ENCODE measurements around the gene GULP1.
A peak's percentile ranks its signal among the peaks of the same experiment; 100 is the strongest.

GULP1 gene

GRCh38 chr2:188477564-188478103, 186.0 kb downstream of the GULP1 start:
- no peak for DNase-seq (ENCODE audit: low spot score)

- no peak for DNase-seq (ENCODE audit: low spot score)
Observed at GRCh38 chr2:188478724-188479123, 187.1 kb downstream of the GULP1 start.

DNA sequence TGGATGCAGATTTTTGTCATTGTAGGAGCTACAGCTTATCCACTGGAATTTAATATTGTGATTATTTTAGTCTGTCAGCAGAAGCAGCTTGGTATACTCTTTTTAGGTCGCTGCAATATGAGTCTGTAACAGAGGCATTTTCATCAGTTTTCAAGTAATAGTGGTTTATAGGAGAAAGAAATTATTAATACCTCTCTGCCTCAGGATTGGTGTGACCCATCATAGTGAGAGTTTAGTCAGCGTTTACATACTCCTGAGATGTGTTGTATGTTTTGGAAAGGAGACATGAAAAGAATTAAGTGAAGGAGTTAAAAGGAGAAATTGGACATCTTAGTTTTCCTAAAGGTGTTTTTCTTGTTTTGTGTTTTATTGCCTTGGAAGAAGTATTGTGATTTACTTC, 189.8 kb downstream of the GULP1 start:
- DNase-seq (ENCODE audit: low spot score), result no peak

- DNase-seq (ENCODE audit: low spot score), result no peak
Observed at GRCh38 chr2:188485496-188485895, 193.8 kb downstream of the GULP1 start.

DNA sequence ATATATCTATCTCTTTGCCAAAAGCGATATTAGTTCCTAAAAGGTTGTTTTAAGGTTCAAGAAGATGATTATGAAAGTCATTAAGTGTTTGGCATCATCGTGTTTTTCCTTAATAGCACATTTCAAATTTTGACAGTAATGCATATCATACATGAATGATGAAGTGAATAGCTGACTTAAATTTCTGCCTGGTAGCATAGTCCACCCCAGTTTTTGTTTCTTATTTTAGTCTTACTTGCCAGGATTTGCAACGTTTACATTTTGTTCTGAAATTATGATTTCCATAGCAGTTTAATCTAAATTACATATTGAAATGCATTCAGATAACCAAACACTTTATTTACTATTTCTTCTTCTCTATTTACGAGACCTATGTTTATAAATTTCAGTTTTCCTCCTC, 201.1 kb downstream of the GULP1 start:
- no peak for DNase-seq (ENCODE audit: low spot score)

DNA sequence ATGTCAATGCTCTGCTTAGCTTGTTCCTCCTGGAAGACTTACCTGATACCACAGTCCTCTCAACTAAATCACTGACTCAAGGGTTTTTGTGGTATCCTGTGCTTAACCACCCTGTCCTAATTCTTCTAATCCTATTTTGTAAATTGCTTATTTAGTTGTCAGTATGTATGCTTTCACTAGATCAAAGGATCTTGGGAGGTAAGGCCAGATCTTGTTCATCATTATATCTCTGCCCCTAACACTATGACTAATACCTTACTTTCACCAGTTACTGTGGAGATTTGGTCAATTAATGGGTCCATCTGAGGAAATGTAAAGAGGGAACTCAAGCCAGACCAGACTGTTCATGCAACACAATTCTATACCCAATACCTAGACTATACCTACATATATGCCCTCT, 203.2 kb downstream of the GULP1 start:
- no peak for DNase-seq (ENCODE audit: low spot score)

GRCh38 chr2:188495969-188496431, 204.3 kb downstream of the GULP1 start:
- DNase-seq (ENCODE audit: low spot score), result peak; percentile 13

DNA sequence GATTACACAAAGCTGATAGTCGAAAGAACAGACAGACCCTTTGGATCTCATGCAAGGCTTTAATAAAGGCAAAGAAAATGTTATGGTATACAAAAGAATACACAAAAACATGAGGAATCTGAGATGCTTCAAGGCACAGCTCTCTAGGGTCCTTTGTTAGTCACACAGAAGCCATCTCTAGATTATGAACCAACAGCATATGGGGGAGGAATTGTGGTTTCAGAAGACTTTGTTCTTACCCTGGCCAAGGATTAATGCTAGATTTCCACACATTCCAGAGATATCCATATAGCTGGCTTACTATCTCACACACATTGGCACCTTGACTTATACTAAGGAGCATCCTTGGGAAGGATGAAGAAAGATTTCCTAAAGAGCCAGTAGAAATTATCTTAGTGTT, 206.1 kb downstream of the GULP1 start:
- no peak for DNase-seq (ENCODE audit: low spot score)

- no peak for DNase-seq (ENCODE audit: low spot score)
Observed at GRCh38 chr2:188503975-188504374, 212.3 kb downstream of the GULP1 start.

GRCh38 chr2:188506843-188507242, 215.2 kb downstream of the GULP1 start:
- no peak for DNase-seq (ENCODE audit: low spot score)

DNA sequence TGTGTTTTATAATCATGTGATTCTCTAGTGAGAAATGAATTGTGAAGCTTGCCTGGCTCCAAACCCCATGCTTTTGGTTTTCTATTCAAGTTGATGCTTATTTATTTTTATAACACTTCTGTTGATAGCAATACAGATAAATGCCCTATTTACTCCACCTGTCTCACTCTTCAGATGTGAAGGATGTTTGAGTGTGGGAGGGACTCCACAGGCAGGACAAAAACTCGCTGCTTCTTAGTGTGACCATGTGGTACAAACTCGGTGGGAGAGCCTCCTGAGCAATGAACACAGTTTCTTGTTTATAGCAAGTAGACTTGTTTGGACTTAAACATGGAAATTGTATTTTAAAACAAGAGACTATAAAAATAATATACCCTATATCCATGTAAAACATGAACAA, 219.7 kb downstream of the GULP1 start:
- no peak for DNase-seq (ENCODE audit: low spot score)

- peak; percentile 43 for DNase-seq (ENCODE audit: low spot score)
Observed at GRCh38 chr2:188512456-188512855, 220.8 kb downstream of the GULP1 start.

- DNase-seq (ENCODE audit: low spot score), result no peak
Observed at GRCh38 chr2:188515918-188516317, 224.2 kb downstream of the GULP1 start.

- DNase-seq (ENCODE audit: low spot score), result no peak
Observed at GRCh38 chr2:188517549-188518215, 226.0 kb downstream of the GULP1 start.

GRCh38 chr2:188518381-188518780, 226.7 kb downstream of the GULP1 start:
- DNase-seq (ENCODE audit: low spot score), result peak; percentile 33

DNA sequence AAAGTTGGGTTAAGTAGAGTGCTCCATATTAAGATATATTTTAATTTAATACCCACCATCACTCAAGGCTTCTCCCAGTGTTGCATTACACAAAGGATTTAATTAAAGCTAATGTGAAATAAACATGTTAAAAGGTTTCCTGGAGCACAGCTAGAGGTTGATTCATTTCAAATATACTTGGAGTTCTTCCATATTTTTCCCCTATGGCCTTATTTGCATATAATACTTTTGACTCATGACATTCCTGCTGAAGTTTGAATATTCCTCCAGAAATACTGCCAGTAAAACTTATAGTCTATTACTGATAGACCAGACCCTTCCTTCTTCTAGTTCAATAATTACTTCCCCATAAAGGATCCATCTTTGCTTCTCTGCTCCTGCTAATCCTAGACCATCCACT, 227.5 kb downstream of the GULP1 start:
- DNase-seq (ENCODE audit: low spot score), result peak; percentile 7

GRCh38 chr2:188522517-188522916, 230.8 kb downstream of the GULP1 start:
- no peak for DNase-seq (ENCODE audit: low spot score)

DNA sequence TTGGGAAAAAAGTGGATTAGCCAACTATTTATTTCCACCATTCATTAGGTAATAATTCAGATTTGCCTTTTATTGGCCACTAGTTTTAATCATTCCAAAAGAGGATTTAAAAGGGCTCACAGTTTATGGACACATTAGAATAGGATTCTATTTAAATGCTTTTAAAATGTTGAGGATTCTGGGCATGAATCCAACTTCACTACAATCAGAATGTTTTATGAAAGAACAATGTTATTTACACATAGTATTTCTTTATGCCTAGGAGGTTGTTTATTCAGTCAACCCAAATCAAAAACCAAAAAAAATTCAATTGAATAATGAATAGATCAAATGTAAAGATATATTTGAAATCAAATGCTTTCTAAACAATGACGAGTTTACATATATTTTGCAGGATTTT, 232.2 kb downstream of the GULP1 start:
- no peak for DNase-seq (ENCODE audit: low spot score)

DNA sequence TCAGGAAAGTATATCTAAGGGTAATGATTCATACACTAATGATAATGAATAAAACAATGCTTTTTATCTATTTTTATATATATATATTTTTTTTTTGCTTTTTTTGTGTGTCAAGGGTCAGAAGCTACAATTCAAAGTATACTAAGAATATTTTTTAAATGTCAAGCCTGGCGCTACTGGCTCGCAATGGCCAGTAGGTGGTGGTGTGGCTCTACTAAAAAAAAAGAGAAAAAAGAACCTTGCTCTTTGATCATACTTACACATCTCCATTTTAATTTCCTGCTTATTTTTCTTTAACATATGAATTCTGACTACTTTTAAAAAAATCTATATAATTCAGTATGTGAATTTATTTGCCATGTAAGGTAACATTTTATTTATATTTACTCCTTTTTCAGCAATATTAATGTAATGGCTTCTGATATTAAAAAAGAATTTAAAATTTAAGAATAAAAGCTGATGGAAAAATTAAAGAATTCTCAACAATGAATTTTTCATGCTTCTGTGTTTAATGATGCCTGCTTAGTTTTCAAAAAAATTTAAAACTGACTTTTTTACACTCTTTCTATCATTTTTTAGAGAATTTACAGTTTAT, 232.9 kb downstream of the GULP1 start:
- DNase-seq (ENCODE audit: low spot score), result peak; percentile 58

GRCh38 chr2:188526701-188527100, 235.0 kb downstream of the GULP1 start:
- DNase-seq (ENCODE audit: low spot score), result no peak

DNA sequence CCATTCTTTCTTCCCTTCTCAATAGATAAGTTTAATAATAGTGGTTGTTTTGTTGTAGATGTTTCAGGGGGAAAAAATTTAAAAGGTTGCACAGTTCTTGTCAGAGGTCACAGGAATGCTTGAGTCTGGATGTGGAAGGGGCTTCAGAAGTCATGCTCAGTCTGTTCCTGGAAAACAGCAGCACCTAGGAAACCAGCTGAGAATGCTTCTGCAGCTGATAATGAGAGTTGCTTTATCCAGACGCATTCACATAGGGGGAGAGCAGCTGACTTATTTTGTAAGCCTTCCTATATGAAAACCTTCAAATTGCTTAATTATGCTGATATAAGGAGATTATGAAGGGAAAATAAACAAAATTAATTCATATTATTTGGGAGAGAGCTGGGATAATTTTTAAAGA, 235.5 kb downstream of the GULP1 start:
- DNase-seq (ENCODE audit: low spot score), result peak; percentile 6

DNA sequence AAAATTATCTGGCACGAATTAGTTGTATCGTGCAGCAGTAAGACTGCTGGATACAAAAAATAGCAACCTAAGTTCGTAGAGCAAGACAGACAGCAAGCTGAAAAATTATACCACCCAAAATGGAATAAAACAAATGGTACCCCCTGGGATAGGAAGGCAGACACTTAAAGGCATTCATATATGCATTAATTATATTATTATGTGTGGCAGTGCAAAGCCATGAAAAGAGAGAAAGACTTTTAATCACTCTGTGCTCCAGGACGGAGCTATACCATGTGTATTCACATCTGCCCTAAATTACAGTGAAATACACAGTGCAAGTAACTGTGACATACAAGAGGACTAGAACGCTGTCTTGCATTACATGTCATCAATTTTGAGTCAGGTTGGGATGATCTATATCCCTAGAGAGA, 235.9 kb downstream of the GULP1 start:
- DNase-seq (ENCODE audit: low spot score), result no peak

DNA sequence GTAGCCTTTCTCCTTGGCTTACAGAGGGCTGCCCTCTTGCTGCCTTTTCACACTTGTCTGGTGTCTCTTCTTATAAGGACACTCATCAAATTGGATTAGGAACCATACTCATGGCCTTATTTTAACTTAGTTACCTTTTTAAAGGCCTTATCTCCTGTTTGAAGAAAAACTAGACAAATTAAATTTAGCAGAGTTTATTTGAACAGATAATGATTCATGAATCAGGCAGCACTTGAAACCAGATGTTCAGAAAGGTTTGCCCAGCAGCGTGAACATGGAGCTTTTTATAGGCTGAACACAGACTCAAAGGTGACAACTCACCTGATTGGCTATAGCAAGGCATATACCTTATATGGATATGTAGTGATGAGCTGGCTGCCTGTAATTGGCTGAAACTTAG, 238.0 kb downstream of the GULP1 start:
- DNase-seq (ENCODE audit: low spot score), result no peak

DNA sequence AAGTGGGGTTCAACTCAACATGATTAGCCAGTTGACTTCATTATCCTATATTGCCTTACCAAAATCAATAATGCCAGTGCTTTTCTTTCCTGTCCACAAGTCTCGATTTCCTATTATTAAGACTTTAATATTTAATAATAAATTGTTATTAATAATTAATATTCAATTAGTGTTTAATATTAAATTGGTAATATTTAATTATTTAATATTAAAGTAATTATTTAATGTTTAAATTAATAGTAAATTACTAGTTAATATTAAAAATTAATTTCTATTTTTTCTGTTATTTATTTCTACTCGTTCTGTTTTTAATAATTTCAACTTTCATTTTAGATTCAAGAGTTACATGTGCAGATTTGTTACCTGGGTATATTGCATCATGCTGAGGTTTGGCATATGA, 243.2 kb downstream of the GULP1 start:
- DNase-seq (ENCODE audit: low spot score), result no peak

All from GM03348 (cell line).